HPDE6-E6E7 (cell line): ENCODE measurements around the gene KCTD11.
"Not testable (repeated sequence)": the region's sequence is repeated elsewhere in the genome, so short reads cannot be mapped to it uniquely, and the experiment has no call there.

ENCODE experiments used
- DNase-seq: peaks from one replicate; pipeline ENCODE4 v3.0.0; 2011; ENCODE audit warnings: missing footprints; ENCODE audit errors: extremely low spot score

The KCTD11 gene

DNA sequence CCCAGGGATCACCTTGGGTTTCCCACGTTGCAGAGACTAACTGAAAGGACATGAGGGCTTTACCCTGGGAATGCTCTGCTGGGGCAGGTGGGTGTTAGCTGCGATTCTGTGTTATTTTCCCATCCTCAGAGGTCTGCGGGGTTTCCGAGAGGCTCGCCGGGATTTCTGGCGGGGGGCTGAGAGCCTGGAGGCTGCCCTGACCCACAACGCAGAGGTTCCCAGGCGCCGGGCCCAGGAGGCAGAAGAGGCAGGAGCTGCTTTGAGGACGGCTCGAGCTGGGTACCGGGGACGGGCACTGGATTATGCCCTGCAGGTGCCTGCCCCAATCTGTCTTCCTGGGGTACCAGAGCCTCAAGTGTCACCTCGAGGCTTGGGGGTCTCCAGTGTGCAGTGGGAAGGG is 8.7 kb upstream of the KCTD11 start:
- DNase-seq, result no peak

DNA sequence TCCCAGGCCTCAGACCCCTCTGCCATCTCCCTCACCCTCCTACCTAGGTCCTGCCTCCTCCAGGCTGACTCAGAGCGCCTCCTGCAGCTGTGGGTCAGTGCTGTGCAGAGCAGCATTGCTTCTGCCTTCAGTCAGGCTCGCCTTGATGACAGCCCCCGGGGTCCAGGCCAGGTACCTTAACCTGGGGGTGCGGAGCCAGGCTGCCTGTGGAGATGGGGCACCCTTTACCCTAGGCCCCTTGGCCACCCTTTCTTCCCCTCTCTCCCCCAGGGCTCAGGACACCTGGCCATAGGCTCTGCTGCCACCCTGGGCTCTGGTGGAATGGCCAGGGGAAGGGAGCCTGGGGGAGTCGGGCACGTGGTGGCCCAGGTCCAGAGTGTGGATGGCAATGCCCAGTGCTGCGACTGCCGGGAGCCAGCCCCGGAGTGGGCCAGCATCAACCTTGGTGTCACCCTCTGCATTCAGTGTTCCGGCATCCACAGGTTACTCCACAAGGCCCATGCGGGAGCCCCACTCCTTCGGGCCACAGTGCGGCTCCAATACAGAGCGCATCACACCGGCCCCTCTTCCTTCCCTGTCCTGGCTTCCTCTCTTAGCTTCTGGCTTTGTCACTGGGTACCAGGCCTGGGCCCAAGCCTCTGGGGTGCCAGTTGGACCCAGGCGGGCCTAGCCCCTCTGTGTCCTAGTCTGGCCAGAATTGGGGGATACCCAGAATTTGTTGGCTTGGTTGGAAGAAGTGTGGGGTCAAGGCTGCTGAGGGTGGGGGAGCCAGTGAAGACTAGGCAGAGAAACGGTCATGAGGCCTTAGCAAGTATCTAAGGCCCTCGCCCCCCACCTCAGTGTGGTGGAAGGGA is 5.0 kb upstream of the KCTD11 start:
- no peak for DNase-seq

DNA sequence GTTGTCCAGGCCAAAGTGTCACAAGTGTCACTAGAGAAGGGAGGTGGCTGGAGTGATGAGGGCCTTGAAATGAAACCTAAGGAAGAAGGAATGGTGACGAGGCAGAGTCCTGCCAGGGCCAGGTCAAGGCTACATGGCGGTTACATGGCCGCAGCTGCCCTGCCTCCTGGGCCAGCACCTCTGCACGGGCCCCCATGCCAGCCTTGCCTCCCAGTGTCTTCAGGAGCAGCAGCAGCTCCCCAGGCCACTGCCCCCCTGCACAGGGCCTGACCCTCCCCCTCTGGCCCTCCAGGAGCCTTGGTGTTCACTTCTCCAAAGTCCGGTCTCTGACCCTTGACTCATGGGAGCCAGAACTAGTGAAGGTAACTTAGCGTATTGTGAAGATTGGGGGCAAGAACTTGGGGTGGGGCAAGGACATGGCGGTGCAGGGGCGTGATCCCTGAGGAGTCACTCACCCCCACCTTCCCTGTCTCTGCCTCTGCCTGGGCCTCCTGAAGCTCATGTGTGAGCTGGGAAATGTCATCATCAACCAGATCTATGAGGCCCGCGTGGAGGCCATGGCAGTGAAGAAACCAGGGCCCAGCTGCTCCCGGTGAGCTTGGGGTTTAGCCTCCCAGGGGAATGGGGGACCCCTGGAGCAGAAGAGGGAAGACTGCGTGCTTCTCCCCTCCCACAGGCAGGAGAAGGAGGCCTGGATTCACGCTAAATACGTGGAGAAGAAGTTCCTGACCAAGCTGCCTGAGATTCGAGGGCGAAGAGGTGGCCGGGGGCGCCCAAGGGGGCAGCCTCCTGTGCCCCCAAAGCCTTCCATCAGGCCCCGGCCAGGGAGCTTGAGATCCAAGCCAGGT is 4.1 kb upstream of the KCTD11 start:
- no peak for DNase-seq

DNA sequence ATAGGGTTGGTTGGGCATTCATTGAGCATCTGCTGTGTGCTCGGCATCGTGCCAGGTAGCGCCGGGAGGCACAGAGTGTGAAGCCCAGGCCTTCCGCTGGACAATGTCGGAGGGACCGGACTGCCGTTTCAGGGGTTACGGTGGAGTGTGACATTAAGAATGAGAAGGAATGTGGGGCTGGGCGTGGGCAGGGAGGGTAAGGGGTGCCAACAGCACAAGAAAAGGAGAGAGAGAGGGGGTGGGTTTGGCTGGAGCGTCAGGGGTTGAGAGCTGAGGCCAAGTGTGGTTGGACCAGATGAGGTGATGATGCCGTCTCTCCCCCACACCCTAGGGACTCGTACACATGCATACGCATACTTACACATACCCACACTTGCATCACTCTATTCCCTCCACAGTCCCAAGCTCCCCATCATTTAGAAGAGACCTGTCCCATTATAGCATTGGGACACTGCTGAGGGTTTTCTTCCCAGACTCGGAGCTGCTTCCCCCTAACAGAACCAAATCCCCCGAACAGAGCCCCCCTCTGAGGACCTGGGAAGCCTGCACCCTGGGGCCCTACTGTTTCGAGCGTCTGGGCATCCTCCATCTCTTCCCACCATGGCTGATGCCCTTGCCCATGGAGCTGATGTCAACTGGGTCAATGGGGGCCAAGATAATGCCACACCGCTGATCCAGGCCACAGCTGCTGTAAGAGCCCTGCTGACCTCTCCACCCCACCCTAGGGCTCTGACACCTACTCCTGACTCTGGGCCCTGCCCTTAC is 3.3 kb upstream of the KCTD11 start:
- no peak for DNase-seq

DNA sequence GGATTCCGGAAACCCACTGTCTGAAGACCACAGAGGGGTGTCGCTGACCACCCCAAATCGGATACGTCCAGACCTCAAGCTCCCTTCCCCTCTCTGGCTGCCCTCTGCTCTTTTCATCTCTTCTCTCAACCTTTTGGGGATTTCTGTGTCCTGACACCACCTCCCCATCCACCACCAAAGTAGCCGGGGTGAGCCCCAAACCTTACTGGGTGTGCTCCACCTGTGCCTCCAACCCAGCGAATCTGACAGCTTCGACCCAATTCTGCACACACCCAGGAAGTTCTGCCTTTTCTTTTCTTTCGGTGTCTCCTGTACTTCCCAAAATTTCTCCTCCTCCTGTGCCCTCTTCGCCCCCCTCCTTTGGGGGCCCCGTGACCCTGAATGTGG is 534 bp downstream of the KCTD11 start:
- no peak for DNase-seq

DNA sequence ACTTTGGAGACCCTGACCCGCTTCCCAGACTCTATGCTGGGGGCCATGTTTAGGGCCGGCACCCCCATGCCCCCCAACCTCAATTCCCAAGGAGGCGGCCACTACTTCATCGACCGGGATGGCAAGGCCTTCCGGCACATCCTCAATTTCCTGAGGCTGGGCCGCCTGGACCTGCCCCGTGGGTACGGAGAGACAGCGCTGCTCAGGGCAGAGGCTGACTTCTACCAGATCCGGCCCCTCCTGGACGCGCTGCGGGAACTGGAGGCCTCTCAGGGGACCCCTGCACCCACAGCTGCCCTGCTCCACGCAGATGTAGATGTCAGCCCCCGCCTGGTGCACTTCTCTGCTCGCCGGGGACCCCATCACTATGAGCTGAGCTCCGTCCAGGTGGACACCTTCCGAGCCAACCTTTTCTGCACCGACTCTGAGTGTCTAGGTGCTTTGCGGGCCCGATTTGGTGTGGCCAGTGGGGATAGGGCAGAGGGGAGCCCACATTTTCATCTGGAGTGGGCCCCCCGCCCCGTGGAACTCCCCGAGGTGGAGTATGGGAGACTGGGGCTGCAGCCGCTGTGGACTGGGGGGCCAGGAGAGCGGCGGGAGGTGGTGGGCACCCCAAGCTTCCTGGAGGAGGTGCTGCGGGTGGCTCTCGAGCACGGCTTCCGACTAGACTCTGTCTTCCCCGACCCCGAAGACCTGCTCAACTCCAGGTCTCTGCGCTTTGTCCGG is 1.1 kb downstream of the KCTD11 start:
- no peak for DNase-seq

DNA sequence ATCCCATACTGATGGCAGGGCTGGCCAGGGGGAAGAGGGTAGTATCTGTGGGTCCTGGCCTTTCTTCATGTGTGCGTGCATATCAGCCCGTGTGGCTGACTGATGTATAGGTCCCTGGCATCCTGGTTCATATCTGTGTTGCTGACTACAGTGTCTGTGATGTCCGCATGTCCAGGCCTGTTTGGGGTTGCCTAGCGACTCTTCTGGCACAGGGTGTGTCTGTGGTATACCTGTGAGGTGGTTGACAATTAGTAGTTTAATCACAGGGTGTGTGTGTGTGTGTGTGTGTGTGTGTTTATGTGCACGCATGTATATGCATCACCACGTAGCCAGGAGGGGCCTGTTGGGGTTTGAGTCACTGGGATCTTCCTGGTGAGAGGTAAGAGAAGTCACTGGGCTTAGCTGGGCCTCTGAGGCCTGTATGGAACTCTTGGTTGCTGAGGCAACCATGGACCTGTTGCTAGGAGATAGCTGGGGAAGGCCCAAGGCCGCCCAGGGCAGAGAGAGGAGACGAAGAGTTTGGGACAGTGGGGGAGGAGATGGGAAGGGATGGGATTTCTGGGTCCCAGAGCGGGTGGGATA is 2.4 kb downstream of the KCTD11 start:
- peak; percentile 88 for DNase-seq

DNA sequence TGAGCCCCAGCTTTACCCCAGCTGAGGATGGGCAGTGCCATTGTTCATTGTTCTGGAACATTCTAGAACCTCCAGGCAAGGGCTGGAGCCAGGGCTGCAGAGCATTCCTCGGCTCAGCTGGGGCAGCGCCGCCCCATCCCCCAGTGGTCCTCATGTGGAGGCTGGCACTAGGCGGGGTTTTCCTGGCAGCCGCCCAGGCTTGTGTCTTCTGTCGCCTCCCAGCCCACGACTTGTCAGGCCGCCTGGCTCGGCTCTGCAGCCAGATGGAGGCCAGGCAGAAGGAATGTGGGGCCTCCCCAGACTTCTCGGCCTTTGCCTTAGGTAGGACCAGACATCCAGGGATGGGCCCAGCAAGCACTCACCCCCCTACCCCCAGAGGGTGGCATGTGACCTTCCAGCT is 3.1 kb downstream of the KCTD11 start, which contains the start of gene TMEM95:
Gene TMEM95 (plus strand): TSS at position 104 of the 400 bp plus-strand sequence. CDS start 49 bp downstream, at position 153.
- no peak for DNase-seq

DNA sequence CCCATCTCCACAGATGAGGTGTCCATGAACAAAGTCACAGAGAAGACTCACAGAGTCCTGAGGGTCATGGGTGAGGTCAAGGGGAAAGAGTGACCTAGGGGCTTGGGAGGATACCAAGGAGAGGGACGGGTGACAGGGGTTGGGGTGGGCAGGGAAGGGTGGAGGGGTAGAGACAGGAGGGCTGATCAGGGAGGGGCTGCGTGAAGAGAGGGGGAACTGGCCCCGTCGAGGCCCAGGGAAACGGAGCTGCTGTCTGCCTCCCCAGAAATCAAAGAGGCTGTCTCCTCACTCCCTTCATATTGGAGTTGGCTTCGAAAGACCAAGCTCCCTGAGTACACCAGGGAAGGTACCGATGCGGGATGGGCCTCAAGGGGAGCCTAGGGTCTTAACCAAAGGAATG is 3.6 kb downstream of the KCTD11 start:
- no peak for DNase-seq

DNA sequence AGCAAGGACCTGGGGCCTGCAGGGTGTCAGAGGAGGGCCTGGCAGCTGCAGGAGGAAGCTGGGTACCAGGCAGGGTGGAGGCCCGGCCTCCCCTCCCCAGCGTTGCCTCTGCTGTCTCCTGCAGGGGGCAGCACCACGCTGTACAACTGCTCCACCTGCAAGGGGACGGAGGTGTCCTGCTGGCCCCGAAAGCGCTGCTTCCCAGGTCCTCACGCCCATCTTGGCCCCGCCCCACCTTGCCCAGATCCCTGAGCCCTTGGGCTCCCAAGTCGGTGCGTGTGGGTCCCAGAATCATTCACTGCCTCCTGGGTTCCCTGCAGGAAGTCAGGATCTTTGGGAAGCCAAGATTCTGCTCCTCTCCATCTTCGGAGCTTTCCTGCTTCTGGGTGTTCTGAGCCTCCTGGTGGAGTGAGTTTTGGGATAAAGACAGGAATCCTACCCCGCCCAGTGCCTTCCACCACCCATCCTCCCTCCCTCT is 4.1 kb downstream of the KCTD11 start:
- DNase-seq, result peak; percentile 64

DNA sequence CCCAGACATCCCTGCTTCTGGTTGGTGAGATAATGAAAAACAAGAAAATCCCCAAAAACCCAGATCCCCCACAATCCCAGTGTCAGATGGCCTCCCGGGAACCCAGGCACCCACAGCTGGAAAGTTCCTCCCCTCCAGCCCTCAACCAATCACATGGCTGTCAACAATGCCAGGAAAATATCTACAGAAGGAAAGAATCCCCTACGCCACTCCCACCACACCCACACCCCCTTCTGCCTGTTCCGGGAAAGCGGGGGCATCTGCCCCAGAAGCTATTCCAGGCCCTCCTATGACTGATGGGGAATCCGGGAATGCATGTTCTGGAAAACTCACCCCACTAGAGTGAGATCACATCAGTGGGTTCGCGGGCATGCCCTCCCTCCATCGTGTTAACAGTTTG is 4.8 kb downstream of the KCTD11 start:
- DNase-seq, result no peak

DNA sequence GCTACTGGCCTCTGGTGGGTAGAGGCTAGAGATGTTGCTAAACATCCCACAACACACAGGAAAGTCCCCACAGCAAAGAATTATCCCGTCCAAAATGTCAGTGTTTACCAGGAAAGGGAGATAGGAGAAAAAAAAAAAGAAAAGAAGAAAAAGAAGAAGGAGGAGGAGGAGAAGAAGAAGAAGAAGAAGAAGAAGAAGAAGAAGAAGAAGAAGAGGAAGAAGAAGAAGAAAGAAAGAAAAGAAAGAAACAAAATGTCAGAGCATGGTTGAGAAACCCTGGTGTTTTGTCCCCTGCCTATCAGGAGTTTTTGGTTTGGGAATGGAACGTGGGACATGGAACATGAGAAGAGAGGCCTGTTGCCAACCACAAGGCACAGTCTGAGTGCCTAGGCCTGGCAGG is 5.4 kb downstream of the KCTD11 start:
- DNase-seq, result no peak

DNA sequence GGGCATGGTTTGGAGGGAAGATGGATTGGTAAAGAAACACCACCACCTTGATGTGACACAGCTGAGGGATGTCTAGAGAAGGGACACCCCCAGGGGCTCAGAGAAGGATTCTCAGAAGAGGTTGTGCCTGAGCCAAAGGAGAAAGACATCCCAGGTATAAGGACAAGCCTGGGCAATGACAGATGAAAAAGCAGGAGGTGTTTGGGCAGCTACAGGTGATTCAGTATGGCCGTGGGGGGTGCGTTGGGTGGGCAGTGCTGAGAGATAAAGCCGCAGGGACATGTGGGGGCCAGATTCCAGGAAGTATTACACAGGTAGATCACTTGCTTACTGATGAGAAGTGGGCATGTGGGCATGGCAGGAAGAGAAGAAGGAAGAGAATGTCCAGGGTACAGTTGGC is 9.9 kb downstream of the KCTD11 start:
- no peak for DNase-seq

DNA sequence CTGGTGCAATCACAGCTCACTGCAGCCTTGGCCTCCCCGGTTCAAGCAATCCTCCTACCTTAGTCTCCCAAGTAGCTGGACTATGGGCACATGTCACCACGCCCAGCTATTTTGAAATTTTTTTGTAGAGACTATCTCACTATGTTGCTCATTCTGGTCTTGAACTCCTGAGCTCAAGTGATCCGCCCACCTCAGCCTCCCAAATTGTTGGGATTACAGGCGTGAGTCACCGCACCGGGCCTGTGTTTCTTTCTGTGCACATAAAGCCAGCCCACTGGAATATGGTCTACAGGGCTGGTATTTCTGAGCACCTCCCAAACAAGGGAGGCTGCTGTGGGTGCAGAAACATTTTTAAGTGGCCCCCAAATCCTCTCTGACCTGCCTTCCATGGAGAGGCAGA is 11.3 kb downstream of the KCTD11 start:
- DNase-seq, result no peak

DNA sequence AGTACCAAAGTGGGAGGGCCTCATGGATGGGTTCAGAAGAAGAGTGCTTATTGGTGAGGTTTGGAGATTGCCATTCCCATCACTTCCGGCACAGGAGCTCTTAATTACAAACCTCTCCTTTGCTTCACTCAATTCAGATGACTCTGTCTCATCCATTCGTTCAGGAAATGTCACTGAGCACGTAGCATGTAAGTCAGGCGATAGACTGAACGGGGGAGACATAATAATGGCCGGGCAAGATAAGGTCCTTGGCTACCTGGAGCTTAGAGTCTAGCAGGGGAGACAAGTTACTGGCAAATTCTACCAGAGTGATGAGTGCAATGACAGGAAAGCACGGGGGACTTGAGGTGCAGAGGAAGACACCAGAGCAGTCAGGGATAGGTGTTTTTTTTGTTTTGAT is 14.0 kb downstream of the KCTD11 start:
- not testable (repeated sequence) for DNase-seq

DNA sequence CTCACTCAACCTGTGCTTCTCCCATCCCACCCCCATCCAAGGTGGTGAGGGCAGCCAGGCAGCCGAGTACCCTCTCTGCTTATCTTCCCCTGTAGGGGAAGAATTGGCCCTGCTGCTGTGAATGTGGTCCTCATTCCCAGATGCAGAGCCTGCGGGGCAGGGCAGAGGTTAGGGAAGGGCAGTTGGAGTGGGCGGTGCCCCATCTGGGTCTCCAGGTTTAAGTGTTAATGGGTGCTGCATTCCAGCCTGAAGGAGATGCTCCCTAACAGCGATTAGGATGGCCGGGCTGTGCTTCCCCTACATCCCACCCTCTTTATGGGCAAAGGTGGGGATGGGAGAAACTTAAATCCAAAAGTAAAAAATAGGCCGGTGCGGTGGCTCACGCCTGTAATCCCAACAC is 15.1 kb downstream of the KCTD11 start:
- no peak for DNase-seq

DNA sequence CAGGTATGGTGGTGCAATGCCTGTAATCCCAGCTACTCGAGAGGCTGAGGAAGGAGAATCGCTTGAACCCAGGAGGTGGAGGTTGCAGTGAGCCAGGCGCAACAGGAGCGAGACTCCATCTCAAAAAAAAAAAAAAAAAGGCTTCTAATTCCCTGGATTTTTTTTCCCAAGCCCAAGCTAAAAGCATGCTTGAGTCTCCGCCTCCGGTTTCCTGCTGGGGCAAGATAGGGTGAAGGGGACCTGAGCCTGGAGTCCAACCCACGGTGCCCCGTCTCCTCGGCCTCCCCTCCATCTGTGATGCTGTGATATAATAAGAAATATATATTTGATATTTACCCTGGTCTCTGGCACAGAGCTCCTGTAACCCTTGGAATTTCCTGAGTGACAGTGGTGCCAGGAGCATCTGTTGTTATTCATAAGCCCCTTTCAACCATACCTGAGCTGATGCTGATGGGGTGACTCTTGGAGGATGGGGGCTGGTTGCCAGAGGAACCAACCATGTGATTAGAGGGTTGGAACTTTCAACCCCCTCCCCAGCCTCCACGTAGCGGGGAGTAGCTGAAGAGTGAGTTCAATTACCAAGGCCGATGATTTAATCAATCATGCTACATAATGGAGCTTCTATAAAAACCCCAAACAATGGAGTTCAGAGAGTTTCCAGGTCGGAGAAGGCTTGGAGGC is 16.1 kb downstream of the KCTD11 start:
- DNase-seq, result no peak

DNA sequence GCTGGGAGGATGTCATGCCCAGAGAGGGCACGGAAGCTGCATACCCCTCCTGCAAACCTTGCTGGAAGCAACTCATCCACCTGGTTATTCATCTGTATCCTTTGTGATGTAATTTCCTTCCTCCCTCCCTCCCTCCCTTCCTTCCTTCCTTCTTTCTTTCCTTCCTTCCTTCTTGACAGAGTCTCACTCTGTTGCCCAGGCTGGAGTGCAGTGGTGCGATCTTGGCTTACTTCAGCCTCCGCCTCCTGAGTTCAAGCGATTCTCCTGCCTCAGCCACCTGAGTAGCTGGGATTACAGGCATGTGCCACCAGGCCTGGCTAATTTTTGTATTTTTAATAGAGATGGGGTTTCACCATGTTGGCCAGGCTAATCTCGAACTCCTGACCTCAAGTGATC is 16.6 kb downstream of the KCTD11 start:
- DNase-seq, result not testable (repeated sequence)

DNA sequence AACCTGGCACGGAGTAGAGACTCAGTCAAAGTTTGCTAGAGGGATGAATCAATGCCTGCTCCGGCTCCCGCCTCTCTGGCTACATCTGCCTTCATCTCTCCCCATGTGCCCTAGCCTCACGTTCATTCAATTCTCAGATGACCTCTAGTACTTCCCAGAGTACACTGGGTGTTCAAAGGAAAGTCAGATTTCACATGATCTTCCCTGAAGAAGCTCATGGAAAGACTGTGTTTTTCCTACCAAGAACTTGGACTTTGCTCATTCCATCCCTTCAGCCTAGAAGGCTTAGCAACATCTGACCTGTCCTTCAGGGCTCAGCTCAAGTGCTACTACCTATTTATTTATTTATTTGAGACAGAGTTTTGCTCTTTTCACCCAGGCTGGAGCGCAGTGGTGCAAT is 17.9 kb downstream of the KCTD11 start:
- DNase-seq, result no peak

DNA sequence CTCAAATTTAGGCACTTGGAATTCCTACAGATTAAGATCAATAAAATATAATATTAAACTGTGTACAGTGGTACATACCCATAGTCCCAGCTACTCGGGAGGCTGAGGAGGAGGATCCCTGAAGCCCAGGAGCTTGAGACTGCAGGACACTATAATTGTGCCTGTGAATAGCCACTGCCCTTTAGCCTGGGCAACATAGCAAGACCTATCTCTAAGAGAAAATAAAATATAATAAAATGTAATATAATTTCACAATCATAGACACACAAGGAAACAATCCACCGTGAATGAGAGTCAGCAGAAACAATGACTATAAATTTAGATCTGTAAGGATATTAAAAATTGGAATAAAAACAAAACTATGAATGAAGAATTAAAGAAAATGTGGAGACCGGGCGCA is 18.9 kb downstream of the KCTD11 start:
- DNase-seq, result no peak
